Kidney epithelial cell (primary cell): Measurements from ENCODE around the gene TCFL5. TPM values are rescaled to one million over a fixed set of nuclear protein-coding genes. Genes with fewer than 3 reads are reported as not detected.
"Not testable (repeated sequence)": the region's sequence is repeated elsewhere in the genome, so short reads cannot be mapped to it uniquely, and the experiment has no call there.

Experiments used
- DNase-seq: peaks from one replicate; pipeline ENCODE4 v3.0.0-alpha.2; 2010; ENCODE audit warnings: low read depth
- H3K27me3 ChIP-seq: 2 replicates; pipeline ENCODE4 v1.6.0; 2011; ENCODE audit warnings: low read length; ENCODE audit not compliant: control insufficient read depth, insufficient read depth
- H3K36me3 ChIP-seq: 2 replicates; pipeline ENCODE4 v1.5.1; 2011; ENCODE audit warnings: low read length; ENCODE audit not compliant: control insufficient read depth, insufficient read depth
- H3K4me3 ChIP-seq: 2 replicates; pipeline ENCODE4 v1.5.1; 2011; ENCODE audit warnings: low read depth, mild to moderate bottlenecking, control low read depth, low read length
- total RNA-seq: library from RNA; depleted of rRNA; stranded (reverse); fragments of >200 nt; gene quantifications from 2 replicates; pipeline ENCODE4 v1.2.3, GENCODE V29; 2015
- TF ChIP-seq, protein P1 (sequence below): IDR thresholded peaks from 2 replicates; pipeline ENCODE4 v1.5.1; 2011; ENCODE audit warnings: mild to moderate bottlenecking, moderate library complexity, low read length, control low read depth, inconsistent platforms; ENCODE audit not compliant: insufficient read depth, poor library complexity, severe bottlenecking

Gene TCFL5
- total RNA-seq, 1 donor from 2014 or later: 5.4 TPM

GRCh38 chr20:62850333-62850974, 11.2 kb downstream of the TCFL5 start:
- H3K36me3 ChIP-seq: no peaks in the 10 kb centered on the region
- H3K27me3 ChIP-seq: no peaks in the 10 kb centered on the region
- no peak for DNase-seq
- TF ChIP-seq, protein P1, sequence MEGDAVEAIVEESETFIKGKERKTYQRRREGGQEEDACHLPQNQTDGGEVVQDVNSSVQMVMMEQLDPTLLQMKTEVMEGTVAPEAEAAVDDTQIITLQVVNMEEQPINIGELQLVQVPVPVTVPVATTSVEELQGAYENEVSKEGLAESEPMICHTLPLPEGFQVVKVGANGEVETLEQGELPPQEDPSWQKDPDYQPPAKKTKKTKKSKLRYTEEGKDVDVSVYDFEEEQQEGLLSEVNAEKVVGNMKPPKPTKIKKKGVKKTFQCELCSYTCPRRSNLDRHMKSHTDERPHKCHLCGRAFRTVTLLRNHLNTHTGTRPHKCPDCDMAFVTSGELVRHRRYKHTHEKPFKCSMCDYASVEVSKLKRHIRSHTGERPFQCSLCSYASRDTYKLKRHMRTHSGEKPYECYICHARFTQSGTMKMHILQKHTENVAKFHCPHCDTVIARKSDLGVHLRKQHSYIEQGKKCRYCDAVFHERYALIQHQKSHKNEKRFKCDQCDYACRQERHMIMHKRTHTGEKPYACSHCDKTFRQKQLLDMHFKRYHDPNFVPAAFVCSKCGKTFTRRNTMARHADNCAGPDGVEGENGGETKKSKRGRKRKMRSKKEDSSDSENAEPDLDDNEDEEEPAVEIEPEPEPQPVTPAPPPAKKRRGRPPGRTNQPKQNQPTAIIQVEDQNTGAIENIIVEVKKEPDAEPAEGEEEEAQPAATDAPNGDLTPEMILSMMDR: no peak
- no peak overlapping the region for H3K4me3 ChIP-seq

DNA sequence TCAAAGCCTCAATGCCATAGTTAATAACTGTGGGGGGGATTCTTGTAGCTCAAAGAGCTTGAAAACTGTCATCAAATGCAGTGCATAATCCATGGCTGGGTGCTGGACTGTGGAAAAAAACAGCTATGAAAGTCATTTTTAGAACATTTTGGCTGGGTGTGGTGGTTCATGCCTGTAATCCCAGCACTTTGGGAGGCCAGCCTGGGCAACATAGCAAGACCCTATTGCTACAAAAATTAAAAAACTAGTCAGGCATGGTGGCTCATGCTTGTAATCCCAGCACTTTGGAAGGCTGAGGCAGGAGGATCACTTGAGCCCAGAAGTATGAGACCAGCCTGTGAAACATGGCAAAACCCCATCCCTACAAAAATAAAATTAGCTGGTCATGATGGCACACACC, 12.2 kb downstream of the TCFL5 start:
- no peak for DNase-seq
- TF ChIP-seq, protein P1: no peak
- Histone ChIP-seq H3K27me3 (no peaks in the 10 kb centered on the region), H3K4me3 (no peak overlapping the region), H3K36me3 (no peaks in the 10 kb centered on the region)

DNA sequence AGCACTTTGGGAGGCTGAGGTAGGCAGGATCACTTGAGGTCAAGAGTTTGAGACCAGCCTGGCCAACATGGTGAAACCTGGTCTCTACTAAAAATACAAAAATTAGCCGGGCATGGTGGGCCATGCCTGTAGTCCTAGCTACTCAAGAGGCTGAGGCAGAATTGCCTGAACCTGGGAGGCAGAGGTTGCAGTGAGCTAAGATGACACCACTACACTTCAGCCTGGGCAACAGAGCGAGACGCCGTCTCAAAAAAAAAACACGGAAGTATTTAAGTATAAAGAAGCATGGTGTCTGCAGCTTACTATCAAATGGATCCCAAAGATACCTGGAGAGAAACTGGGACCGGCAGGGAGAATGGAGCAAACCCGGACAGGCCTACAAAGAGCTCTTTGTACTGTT, 12.7 kb downstream of the TCFL5 start:
- not testable (repeated sequence) for H3K27me3 ChIP-seq, DNase-seq, H3K36me3 ChIP-seq, H3K4me3 ChIP-seq

DNA sequence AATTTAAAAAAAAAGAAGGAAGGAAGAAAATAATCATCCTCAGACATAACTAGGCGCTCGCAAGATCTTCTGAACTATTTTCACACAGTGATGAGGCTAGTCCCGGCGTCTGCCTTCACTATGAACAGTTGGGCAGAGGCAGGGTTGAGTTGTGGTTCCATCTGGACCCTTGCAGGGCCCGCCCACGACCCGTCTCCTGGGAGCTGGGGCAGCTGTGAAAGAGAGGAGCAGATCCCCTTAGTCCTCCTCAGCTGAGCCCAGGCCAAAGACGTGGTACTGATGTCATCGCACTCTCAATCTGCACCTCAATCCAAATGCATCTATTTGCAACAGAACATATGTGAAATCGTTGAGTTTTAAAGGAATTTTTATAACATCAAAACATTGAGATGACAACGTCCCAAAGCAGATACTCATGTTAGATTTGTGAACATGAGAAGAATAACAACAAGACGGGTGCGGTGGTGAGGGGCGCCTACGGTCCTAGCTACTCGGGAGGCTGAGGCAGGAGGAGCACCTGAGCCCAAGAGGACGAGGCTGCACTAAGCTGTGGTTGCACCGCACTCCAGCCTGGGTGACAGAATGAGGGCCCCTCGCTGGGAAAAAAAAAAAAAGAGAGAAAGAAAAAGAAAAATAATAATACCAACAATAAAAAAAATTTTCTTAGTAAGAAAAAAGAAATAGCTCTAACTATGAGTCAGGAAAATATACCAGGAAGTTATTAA, 15.3 kb downstream of the TCFL5 start:
- TF ChIP-seq, protein P1: no peak
- H3K27me3 ChIP-seq: no peaks in the 10 kb centered on the region
- no peak for DNase-seq
- no peak overlapping the region for H3K4me3 ChIP-seq
- no peaks in the 10 kb centered on the region for H3K36me3 ChIP-seq

- TF ChIP-seq, protein P1: no peak
- H3K27me3 ChIP-seq: no peaks in the 10 kb centered on the region
- H3K36me3 ChIP-seq: no peaks in the 10 kb centered on the region
- no peak for DNase-seq
- H3K4me3 ChIP-seq: no peak overlapping the region
Observed at GRCh38 chr20:62845416-62846160, 16.0 kb downstream of the TCFL5 start.

DNA sequence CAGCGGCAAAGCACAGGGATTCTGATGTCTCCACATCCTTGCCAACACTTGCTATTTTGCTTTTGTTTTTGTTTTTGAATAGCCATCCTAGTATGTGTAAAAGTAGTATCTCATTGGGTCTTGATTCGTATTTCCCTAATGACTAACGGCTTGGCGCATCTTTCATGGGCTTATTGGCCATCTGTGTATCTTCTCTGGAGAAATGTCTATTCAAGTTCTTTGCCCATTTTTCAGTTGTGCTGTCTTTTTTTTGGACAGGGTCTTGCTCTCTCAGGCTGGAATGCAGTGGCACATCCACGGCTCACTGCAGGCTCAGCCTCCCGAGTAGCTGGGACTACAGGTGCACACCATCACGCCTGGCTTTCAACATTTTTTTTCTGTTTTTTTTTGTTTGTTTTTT, 17.4 kb downstream of the TCFL5 start:
- no peak overlapping the region for H3K4me3 ChIP-seq
- TF ChIP-seq, protein P1: no peak
- H3K36me3 ChIP-seq: no peaks in the 10 kb centered on the region
- H3K27me3 ChIP-seq: no peaks in the 10 kb centered on the region
- no peak for DNase-seq
